HEK293 (cell line): ENCODE data around the gene TMEM145.

Experiments
- KLF7 ChIP-seq: fragments of 450-650 bp; formaldehyde crosslinking; IDR thresholded peaks from 2 replicates; pipeline ENCODE4 v1.5.1; 2016; ENCODE audit warnings: missing biosample characterization, missing genetic modification characterization, borderline replicate concordance
- MEIS1 ChIP-seq: sonication (generic); formaldehyde crosslinking; IDR thresholded peaks from 2 replicates; pipeline ENCODE4 v1.8.1; 2022; ENCODE audit warnings: missing genetic modification reagents, mild to moderate bottlenecking, borderline replicate concordance
- OVOL3 ChIP-seq: fragments of 450-650 bp; formaldehyde crosslinking; IDR thresholded peaks from 2 replicates; pipeline ENCODE4 v1.5.1; 2016; ENCODE audit warnings: missing biosample characterization, missing genetic modification characterization
- REPIN1 ChIP-seq: fragments of 450-650 bp; formaldehyde crosslinking; IDR thresholded peaks from 2 replicates; pipeline ENCODE4 v1.5.1; 2017; ENCODE audit warnings: missing biosample characterization, missing genetic modification characterization, low read depth
- SP7 ChIP-seq: fragments of 450-650 bp; formaldehyde crosslinking; IDR thresholded peaks from 2 replicates; pipeline ENCODE4 v1.5.1; 2016; ENCODE audit warnings: missing biosample characterization, missing genetic modification characterization
- ZFP69B ChIP-seq: fragments of 450-650 bp; formaldehyde crosslinking; IDR thresholded peaks from 2 replicates; pipeline ENCODE4 v1.5.1; 2016; ENCODE audit warnings: missing biosample characterization, missing genetic modification characterization
- ZNF214 ChIP-seq: fragments of 450-650 bp; formaldehyde crosslinking; IDR thresholded peaks from 2 replicates; pipeline ENCODE4 v1.5.1; 2017; ENCODE audit warnings: missing biosample characterization, mild to moderate bottlenecking, missing genetic modification characterization, borderline replicate concordance
- ZNF24 ChIP-seq: fragments of 450-650 bp; formaldehyde crosslinking; IDR thresholded peaks from 2 replicates; pipeline ENCODE4 v1.5.1; 2016; ENCODE audit warnings: missing biosample characterization, missing genetic modification characterization
- ZNF266 ChIP-seq: fragments of 450-650 bp; formaldehyde crosslinking; IDR thresholded peaks from 2 replicates; pipeline ENCODE4 v1.5.1; 2016; ENCODE audit warnings: missing biosample characterization, missing genetic modification characterization, low read depth
- ZNF350 ChIP-seq: fragments of 450-650 bp; formaldehyde crosslinking; IDR thresholded peaks from 2 replicates; pipeline ENCODE4 v1.5.0; 2017; ENCODE audit warnings: missing biosample characterization, mild to moderate bottlenecking, missing genetic modification characterization
- ZNF473 ChIP-seq: fragments of 450-650 bp; formaldehyde crosslinking; IDR thresholded peaks from 2 replicates; pipeline ENCODE4 v1.5.1; 2017; ENCODE audit warnings: missing biosample characterization, missing genetic modification characterization
- ZNF530 ChIP-seq: fragments of 450-650 bp; formaldehyde crosslinking; IDR thresholded peaks from 2 replicates; pipeline ENCODE4 v1.5.1; 2016; ENCODE audit warnings: low read depth, missing biosample characterization, missing genetic modification characterization
- ZNF571 ChIP-seq: fragments of 450-650 bp; formaldehyde crosslinking; IDR thresholded peaks from 2 replicates; pipeline ENCODE4 v1.5.0; 2017; ENCODE audit warnings: missing biosample characterization, missing genetic modification characterization
- ZNF623 ChIP-seq: fragments of 450-650 bp; formaldehyde crosslinking; IDR thresholded peaks from 2 replicates; pipeline ENCODE4 v1.5.1; 2016; ENCODE audit warnings: missing biosample characterization, missing genetic modification characterization
- TF ChIP-seq, protein P1 (sequence below): fragments of 450-650 bp; formaldehyde crosslinking; IDR thresholded peaks from 2 replicates; pipeline ENCODE4 v1.5.1; 2016; ENCODE audit warnings: missing biosample characterization, missing genetic modification characterization
- TF ChIP-seq, protein P2 (sequence below): fragments of 450-650 bp; formaldehyde crosslinking; IDR thresholded peaks from 2 replicates; pipeline ENCODE4; 2016; ENCODE audit warnings: missing biosample characterization, missing genetic modification characterization
- TF ChIP-seq, protein P3 (sequence below): fragments of 450-650 bp; formaldehyde crosslinking; IDR thresholded peaks from 2 replicates; pipeline ENCODE4 v1.5.1; 2016; ENCODE audit warnings: missing biosample characterization, missing genetic modification characterization, low read depth
- TF ChIP-seq, protein P4 (sequence below): fragments of 450-650 bp; formaldehyde crosslinking; IDR thresholded peaks from 2 replicates; pipeline ENCODE4 v1.5.1; 2016; ENCODE audit warnings: missing biosample characterization, missing genetic modification characterization
- TF ChIP-seq, protein P5 (sequence below): fragments of 450-650 bp; formaldehyde crosslinking; IDR thresholded peaks from 2 replicates; pipeline ENCODE4 v1.5.1; 2016; ENCODE audit warnings: missing biosample characterization, missing genetic modification characterization
- TF ChIP-seq, protein P6 (sequence below): fragments of 450-650 bp; formaldehyde crosslinking; IDR thresholded peaks from 2 replicates; pipeline ENCODE4 v1.5.1; 2017; ENCODE audit warnings: missing biosample characterization, missing genetic modification characterization
- TF ChIP-seq, protein P7 (sequence below): fragments of 450-650 bp; formaldehyde crosslinking; IDR thresholded peaks from 2 replicates; pipeline ENCODE4 v1.5.1; 2016; ENCODE audit warnings: missing biosample characterization, missing genetic modification characterization
- TF ChIP-seq, protein P8 (sequence below): fragments of 450-650 bp; formaldehyde crosslinking; IDR thresholded peaks from 2 replicates; pipeline ENCODE4 v1.5.1; 2017; ENCODE audit warnings: missing biosample characterization, missing genetic modification characterization

TMEM145 gene

DNA sequence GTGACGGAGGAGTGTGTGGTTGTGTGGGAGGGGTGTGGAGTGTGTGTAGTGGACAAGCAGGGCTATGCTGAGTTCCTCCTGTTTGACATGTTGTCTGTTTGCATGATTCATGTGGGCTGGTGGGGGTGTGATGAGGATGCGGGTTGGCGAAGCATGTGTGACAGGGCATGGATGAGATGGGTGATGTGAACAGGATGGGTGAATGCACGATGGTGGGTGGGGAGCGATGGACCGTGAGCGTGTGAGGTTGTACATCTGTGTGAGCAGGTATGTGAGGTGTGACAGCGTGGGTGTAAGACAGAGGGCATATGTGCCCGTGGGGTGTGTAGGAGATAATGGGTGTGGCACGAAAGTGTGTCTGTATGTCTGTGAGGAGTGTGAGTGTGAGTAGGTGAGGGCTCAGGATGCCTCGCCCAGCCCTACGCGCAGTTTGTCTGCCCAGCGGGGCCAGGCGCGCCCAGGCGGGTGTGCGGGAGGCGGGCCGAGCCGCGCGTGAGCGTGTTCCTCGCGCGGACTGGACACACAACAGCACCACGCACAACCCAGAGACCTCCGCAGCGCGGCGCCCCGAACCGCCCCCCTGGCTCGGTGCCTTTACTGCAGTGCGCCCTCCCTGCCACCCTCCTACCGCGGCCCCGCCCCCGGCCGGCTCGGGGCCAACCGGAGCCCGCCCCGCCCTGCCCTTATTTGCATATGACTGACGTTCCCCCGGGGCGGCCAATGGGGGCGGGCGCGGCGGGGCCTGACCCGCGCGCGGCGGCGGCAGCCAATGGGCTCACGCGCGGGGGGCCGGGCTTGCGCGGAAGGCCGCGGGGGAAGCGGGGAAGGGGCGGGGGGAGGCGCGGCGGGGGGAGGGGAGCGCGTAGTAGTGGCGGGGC lies 29.7 kb upstream of the TMEM145 start (continued):
- TF ChIP-seq, protein P1, sequence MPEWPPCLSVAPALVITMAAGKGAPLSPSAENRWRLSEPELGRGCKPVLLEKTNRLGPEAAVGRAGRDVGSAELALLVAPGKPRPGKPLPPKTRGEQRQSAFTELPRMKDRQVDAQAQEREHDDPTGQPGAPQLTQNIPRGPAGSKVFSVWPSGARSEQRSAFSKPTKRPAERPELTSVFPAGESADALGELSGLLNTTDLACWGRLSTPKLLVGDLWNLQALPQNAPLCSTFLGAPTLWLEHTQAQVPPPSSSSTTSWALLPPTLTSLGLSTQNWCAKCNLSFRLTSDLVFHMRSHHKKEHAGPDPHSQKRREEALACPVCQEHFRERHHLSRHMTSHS (tag by site-specific recombination), result no peak
- TF ChIP-seq ZNF266 (tag by site-specific recombination), result peak; percentile 41; the same call in 1 of the 2 replicates
- no peak for TF ChIP-seq ZNF571 (tag by site-specific recombination)
- no peak for TF ChIP-seq ZNF214 (tag by site-specific recombination)
- TF ChIP-seq ZNF473 (tag by site-specific recombination), result no peak
- TF ChIP-seq ZNF623 (tag by site-specific recombination), result no peak
- TF ChIP-seq, protein P2, sequence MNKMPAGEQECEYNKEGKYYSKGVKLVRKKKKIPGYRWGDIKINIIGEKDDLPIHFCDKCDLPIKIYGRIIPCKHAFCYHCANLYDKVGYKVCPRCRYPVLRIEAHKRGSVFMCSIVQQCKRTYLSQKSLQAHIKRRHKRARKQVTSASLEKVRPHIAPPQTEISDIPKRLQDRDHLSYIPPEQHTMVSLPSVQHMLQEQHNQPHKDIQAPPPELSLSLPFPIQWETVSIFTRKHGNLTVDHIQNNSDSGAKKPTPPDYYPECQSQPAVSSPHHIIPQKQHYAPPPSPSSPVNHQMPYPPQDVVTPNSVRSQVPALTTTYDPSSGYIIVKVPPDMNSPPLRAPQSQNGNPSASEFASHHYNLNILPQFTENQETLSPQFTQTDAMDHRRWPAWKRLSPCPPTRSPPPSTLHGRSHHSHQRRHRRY (tag by site-specific recombination), result peak; percentile 79; the same call in 1 of the 2 replicates
- TF ChIP-seq, protein P3, sequence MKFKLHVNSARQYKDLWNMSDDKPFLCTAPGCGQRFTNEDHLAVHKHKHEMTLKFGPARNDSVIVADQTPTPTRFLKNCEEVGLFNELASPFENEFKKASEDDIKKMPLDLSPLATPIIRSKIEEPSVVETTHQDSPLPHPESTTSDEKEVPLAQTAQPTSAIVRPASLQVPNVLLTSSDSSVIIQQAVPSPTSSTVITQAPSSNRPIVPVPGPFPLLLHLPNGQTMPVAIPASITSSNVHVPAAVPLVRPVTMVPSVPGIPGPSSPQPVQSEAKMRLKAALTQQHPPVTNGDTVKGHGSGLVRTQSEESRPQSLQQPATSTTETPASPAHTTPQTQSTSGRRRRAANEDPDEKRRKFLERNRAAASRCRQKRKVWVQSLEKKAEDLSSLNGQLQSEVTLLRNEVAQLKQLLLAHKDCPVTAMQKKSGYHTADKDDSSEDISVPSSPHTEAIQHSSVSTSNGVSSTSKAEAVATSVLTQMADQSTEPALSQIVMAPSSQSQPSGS, result no peak
- peak; percentile 55; the same call in 1 of the 2 replicates for TF ChIP-seq ZFP69B (tag by site-specific recombination)
- TF ChIP-seq ZNF24, result peak; percentile 59; the same call in 1 of the 2 replicates
- TF ChIP-seq ZNF530 (tag by site-specific recombination), result no peak
- TF ChIP-seq, protein P4, sequence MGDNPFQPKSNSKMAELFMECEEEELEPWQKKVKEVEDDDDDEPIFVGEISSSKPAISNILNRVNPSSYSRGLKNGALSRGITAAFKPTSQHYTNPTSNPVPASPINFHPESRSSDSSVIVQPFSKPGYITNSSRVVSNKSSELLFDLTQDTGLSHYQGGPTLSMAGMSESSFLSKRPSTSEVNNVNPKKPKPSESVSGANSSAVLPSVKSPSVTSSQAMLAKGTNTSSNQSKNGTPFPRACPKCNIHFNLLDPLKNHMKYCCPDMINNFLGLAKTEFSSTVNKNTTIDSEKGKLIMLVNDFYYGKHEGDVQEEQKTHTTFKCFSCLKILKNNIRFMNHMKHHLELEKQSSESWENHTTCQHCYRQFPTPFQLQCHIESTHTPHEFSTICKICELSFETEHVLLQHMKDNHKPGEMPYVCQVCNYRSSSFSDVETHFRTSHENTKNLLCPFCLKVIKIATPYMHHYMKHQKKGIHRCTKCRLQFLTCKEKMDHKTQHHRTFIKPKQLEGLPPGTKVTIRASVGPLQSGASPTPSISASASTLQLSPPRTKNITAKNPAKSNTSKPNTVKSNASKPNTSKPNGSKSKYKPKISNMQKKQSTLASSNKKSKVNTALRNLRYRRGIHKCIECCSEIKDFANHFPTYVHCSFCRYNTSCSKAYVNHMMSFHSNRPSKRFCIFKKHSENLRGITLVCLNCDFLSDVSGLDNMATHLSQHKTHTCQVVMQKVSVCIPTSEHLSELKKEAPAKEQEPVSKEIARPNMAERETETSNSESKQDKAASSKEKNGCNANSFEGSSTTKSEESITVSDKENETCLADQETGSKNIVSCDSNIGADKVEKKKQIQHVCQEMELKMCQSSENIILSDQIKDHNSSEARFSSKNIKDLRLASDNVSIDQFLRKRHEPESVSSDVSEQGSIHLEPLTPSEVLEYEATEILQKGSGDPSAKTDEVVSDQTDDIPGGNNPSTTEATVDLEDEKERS (tag by site-specific recombination), result peak; percentile 35; the same call in 1 of the 2 replicates
- TF ChIP-seq, protein P5, sequence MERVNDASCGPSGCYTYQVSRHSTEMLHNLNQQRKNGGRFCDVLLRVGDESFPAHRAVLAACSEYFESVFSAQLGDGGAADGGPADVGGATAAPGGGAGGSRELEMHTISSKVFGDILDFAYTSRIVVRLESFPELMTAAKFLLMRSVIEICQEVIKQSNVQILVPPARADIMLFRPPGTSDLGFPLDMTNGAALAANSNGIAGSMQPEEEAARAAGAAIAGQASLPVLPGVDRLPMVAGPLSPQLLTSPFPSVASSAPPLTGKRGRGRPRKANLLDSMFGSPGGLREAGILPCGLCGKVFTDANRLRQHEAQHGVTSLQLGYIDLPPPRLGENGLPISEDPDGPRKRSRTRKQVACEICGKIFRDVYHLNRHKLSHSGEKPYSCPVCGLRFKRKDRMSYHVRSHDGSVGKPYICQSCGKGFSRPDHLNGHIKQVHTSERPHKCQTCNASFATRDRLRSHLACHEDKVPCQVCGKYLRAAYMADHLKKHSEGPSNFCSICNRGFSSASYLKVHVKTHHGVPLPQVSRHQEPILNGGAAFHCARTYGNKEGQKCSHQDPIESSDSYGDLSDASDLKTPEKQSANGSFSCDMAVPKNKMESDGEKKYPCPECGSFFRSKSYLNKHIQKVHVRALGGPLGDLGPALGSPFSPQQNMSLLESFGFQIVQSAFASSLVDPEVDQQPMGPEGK (tag by site-specific recombination), result peak; percentile 98
- TF ChIP-seq, protein P6, sequence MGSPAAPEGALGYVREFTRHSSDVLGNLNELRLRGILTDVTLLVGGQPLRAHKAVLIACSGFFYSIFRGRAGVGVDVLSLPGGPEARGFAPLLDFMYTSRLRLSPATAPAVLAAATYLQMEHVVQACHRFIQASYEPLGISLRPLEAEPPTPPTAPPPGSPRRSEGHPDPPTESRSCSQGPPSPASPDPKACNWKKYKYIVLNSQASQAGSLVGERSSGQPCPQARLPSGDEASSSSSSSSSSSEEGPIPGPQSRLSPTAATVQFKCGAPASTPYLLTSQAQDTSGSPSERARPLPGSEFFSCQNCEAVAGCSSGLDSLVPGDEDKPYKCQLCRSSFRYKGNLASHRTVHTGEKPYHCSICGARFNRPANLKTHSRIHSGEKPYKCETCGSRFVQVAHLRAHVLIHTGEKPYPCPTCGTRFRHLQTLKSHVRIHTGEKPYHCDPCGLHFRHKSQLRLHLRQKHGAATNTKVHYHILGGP (tag by site-specific recombination), result no peak
- TF ChIP-seq, protein P7, sequence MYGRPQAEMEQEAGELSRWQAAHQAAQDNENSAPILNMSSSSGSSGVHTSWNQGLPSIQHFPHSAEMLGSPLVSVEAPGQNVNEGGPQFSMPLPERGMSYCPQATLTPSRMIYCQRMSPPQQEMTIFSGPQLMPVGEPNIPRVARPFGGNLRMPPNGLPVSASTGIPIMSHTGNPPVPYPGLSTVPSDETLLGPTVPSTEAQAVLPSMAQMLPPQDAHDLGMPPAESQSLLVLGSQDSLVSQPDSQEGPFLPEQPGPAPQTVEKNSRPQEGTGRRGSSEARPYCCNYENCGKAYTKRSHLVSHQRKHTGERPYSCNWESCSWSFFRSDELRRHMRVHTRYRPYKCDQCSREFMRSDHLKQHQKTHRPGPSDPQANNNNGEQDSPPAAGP (tag by site-specific recombination), result peak; percentile 83; the same call in 1 of the 2 replicates
- TF ChIP-seq KLF7 (tag by site-specific recombination), result peak; percentile 98
- TF ChIP-seq REPIN1 (tag by site-specific recombination), result peak; percentile 4; the same call in 1 of the 2 replicates
- TF ChIP-seq MEIS1 (CRISPR knock-in tag), result no peak
- TF ChIP-seq OVOL3 (tag by site-specific recombination), result 0 out of 2 replicates have a peak, but pooled peaks have one; percentile 50
- TF ChIP-seq, protein P8, sequence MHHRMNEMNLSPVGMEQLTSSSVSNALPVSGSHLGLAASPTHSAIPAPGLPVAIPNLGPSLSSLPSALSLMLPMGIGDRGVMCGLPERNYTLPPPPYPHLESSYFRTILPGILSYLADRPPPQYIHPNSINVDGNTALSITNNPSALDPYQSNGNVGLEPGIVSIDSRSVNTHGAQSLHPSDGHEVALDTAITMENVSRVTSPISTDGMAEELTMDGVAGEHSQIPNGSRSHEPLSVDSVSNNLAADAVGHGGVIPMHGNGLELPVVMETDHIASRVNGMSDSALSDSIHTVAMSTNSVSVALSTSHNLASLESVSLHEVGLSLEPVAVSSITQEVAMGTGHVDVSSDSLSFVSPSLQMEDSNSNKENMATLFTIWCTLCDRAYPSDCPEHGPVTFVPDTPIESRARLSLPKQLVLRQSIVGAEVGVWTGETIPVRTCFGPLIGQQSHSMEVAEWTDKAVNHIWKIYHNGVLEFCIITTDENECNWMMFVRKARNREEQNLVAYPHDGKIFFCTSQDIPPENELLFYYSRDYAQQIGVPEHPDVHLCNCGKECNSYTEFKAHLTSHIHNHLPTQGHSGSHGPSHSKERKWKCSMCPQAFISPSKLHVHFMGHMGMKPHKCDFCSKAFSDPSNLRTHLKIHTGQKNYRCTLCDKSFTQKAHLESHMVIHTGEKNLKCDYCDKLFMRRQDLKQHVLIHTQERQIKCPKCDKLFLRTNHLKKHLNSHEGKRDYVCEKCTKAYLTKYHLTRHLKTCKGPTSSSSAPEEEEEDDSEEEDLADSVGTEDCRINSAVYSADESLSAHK (tag by site-specific recombination), result no peak; the same call in 1 of the 2 replicates
- no peak for TF ChIP-seq ZNF350 (tag by site-specific recombination)
- peak; percentile 89 for TF ChIP-seq SP7
